ENCODE data around the gene DDX1.

DNA sequence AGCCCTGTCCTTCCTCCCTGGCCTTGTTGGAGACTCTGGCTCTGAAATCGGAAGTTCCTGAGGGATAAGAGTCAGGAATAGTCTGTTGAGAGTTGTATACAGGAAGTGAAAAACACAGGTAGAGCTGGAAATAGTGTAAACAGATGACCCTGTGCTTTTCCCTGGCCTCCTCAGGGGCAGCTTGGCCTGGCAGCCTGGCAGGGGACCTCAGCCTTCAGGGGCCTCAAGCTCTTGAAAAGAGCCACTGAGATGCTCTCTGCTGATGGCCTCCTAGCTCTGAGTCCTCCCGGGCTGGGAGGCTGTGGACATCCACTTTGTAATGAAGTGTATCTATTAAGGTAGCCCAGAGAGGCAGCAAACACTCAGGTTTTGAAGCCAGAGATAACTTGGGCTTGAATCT lies 79.3 kb downstream of the DDX1 start:
- TF ChIP-seq, protein P1, sequence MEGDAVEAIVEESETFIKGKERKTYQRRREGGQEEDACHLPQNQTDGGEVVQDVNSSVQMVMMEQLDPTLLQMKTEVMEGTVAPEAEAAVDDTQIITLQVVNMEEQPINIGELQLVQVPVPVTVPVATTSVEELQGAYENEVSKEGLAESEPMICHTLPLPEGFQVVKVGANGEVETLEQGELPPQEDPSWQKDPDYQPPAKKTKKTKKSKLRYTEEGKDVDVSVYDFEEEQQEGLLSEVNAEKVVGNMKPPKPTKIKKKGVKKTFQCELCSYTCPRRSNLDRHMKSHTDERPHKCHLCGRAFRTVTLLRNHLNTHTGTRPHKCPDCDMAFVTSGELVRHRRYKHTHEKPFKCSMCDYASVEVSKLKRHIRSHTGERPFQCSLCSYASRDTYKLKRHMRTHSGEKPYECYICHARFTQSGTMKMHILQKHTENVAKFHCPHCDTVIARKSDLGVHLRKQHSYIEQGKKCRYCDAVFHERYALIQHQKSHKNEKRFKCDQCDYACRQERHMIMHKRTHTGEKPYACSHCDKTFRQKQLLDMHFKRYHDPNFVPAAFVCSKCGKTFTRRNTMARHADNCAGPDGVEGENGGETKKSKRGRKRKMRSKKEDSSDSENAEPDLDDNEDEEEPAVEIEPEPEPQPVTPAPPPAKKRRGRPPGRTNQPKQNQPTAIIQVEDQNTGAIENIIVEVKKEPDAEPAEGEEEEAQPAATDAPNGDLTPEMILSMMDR (conservative IDR thresholded peaks at IDR 0.05) = no peak
- TF ChIP-seq EZH2 (IDR thresholded peaks at IDR 0.05; ENCODE audit: low read depth) = no peak
